ENCODE measurements around the gene CCSER2.

Gene CCSER2

DNA sequence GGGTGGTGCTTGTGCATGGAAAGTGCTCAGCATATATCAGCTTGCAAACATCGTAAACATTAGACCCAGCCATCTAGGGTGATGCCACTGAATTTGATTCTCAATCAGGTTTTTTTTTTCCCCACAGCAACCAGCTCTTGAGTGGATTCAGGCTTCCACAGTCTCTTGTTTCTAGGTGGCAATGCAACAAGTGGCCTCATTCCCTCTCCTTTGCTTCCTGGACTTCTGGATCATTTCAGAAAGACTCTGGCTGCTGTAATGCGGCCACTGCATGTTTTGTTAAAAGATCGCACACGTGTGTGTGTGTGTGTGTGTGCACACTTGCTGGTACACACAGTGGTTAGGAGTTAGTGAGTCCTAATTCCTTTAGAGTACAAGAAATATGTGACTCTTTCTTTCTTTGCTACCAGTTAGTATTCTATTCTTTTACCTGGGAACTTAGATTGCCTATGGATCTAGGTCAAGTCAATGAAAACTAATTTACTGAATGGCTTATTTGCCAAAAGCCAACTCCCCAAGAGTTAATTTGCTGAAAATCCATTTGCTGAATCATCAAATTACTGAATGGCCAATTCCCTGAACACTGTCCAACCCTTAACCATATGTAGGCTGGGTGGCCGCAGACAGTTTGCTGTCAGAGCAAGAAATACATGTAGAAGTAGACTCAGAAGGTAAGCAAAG lies 222.5 kb downstream of the CCSER2 start:
- DNase-seq (ENCODE audit: low read depth in 2 of 2) = no peak
- H3K4me3 ChIP-seq (replicated peaks in 1 of 2; ENCODE audit: low read depth in 2 of 2, low read length in 2 of 2) = no peak overlapping the region
- TF ChIP-seq, protein P1, sequence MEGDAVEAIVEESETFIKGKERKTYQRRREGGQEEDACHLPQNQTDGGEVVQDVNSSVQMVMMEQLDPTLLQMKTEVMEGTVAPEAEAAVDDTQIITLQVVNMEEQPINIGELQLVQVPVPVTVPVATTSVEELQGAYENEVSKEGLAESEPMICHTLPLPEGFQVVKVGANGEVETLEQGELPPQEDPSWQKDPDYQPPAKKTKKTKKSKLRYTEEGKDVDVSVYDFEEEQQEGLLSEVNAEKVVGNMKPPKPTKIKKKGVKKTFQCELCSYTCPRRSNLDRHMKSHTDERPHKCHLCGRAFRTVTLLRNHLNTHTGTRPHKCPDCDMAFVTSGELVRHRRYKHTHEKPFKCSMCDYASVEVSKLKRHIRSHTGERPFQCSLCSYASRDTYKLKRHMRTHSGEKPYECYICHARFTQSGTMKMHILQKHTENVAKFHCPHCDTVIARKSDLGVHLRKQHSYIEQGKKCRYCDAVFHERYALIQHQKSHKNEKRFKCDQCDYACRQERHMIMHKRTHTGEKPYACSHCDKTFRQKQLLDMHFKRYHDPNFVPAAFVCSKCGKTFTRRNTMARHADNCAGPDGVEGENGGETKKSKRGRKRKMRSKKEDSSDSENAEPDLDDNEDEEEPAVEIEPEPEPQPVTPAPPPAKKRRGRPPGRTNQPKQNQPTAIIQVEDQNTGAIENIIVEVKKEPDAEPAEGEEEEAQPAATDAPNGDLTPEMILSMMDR (IDR thresholded peaks at IDR 0.05; ENCODE audit: low read depth, low read length) = no peak

GRCh38 chr10:84551437-84552120 lies 223.2 kb downstream of the CCSER2 start:
- DNase-seq (ENCODE audit: low read depth in 2 of 2) = no peak
- no peak overlapping the region for H3K4me3 ChIP-seq (replicated peaks in 1 of 2; ENCODE audit: low read depth in 2 of 2, low read length in 2 of 2)
- TF ChIP-seq, protein P1 (IDR thresholded peaks at IDR 0.05; ENCODE audit: low read depth, low read length) = no peak

DNA sequence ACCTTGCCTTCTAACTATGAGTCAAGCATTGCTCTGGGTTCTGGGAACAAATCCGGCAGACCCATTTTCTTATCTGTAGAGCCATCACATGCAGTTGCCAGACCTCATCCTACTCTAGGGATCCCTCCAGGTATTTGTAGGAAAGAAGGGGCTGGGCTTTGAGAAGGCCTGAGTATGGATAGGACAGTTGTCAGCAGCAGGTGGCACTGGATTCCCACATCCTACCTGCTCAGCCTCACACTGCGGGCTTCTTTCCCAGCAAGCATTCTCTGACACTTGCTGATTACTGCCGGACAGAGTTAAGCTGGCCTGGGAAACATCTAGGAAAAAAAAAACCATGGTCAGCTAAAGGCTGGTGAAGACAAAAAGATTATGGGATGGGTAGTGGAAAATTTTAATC lies 224.1 kb downstream of the CCSER2 start:
- H3K4me3 ChIP-seq (replicated peaks in 1 of 2; ENCODE audit: low read depth in 2 of 2, low read length in 2 of 2) = no peak overlapping the region
- no peak for DNase-seq (ENCODE audit: low read depth in 2 of 2)
- TF ChIP-seq, protein P1 (IDR thresholded peaks at IDR 0.05; ENCODE audit: low read depth, low read length) = no peak

DNA sequence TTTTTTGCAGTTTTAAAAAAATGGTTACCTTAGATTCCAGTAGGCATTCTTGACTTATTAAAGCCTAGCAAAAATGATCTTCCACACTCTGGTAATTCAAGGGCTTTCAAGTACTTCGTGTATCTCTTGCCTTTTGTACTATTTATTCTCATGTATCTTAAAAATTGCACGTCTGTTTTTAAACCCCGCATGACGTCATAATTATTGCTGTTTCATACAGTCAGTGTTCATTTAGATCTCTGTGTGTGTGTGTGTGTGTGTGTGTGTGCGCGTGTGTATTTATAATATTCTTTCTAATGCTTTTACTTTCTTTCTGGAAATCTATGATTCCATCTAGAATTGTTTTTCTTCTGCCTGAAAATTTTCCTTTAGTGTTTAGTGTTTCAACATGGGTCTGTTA lies 234.2 kb downstream of the CCSER2 start:
- TF ChIP-seq, protein P1 (IDR thresholded peaks at IDR 0.05; ENCODE audit: low read depth, low read length) = no peak
- H3K4me3 ChIP-seq (replicated peaks in 1 of 2; ENCODE audit: low read depth in 2 of 2, low read length in 2 of 2) = no peak overlapping the region
- DNase-seq (ENCODE audit: low read depth in 2 of 2) = no peak

DNA sequence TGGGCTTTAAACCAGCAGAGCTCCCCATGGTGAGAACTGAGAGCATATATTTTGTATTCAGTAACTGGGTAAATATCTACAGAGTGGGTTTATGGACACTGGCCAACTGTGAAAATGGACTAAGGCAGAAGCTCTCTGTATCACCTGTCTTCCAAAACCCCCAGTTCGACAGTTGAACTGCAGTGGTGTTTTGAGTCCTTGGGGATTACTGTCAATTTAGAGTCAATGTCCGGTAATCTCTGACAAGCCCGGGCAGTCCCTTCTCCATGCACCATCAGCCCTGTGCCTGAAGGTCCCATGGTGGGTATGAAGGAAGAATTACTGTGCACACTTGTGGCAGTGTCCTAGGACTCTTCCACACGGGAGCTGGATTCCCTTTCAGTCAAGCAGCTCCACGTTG lies 235.0 kb downstream of the CCSER2 start:
- TF ChIP-seq, protein P1 (IDR thresholded peaks at IDR 0.05; ENCODE audit: low read depth, low read length) = no peak
- H3K4me3 ChIP-seq (replicated peaks in 1 of 2; ENCODE audit: low read depth in 2 of 2, low read length in 2 of 2) = no peak overlapping the region
- no peak for DNase-seq (ENCODE audit: low read depth in 2 of 2)

DNA sequence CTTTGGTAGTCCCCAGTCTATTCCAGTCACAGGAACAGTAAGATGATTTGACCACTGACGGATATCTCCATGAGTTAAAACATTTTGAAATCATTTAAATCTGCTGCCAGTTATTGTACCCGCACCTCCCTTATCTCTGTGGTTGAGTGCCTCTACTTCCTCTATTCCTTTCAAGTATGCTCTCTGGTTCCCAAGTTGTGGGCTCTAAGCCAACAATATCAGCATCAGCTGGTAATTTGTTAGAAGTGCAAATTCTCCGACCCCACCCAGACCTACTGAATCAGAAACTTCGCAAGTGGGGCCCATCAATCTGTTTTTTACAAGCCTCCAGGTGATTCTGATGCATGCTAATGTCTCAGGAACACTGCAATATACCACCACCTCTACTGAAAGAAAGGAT lies 235.5 kb downstream of the CCSER2 start:
- TF ChIP-seq, protein P1 (IDR thresholded peaks at IDR 0.05; ENCODE audit: low read depth, low read length) = no peak
- no peak for DNase-seq (ENCODE audit: low read depth in 2 of 2)
- no peak overlapping the region for H3K4me3 ChIP-seq (replicated peaks in 1 of 2; ENCODE audit: low read depth in 2 of 2, low read length in 2 of 2)
